H9 (cell line): Measurements from ENCODE around the gene MAP3K12. TPM values are rescaled to one million over a fixed set of nuclear protein-coding genes. Genes with fewer than 3 reads are reported as not detected.
A peak's percentile ranks its signal among the peaks of the same experiment; 100 is the strongest.

Experiments
- DNase-seq: peaks from one replicate; pipeline ENCODE4 v3.0.0-alpha.2; 2017
- H2AFZ ChIP-seq: one replicate; pipeline ENCODE4 v1.6.1; 2013; ENCODE audit warnings: mild to moderate bottlenecking, low read length, control low read depth, moderate library complexity
- H2AK5ac ChIP-seq: 2 replicates; pipeline ENCODE4 v1.6.1; 2013; ENCODE audit warnings: low read length, control low read depth, mixed read lengths; ENCODE audit not compliant: insufficient read length
- H2BK120ac ChIP-seq: one replicate; pipeline ENCODE4 v1.6.1; 2013; ENCODE audit warnings: low read depth, mild to moderate bottlenecking, low read length, control low read depth, inconsistent platforms; ENCODE audit not compliant: poor library complexity, severe bottlenecking
- H2BK12ac ChIP-seq: 2 replicates; pipeline ENCODE4 v1.6.1; 2013; ENCODE audit warnings: low read length, control low read depth, mixed read lengths, low read depth; ENCODE audit not compliant: insufficient read length
- H2BK15ac ChIP-seq: 2 replicates; pipeline ENCODE4 v1.6.1; 2013; ENCODE audit warnings: low read depth, low read length, control low read depth
- H2BK20ac ChIP-seq: one replicate; pipeline ENCODE4 v1.6.1; 2013; ENCODE audit warnings: low read depth, mild to moderate bottlenecking, low read length, control low read depth, inconsistent platforms; ENCODE audit not compliant: poor library complexity, severe bottlenecking
- H2BK5ac ChIP-seq: 2 replicates; pipeline ENCODE4 v1.6.1; 2013; ENCODE audit warnings: low read length, control low read depth, mixed read lengths; ENCODE audit not compliant: insufficient read length
- H3K14ac ChIP-seq: 2 replicates; pipeline ENCODE4 v1.6.1; 2013; ENCODE audit warnings: low read length, control low read depth; ENCODE audit not compliant: insufficient read depth
- H3K18ac ChIP-seq: 2 replicates; pipeline ENCODE4 v1.6.1; 2013; ENCODE audit warnings: low read depth, mild to moderate bottlenecking, mixed read lengths, low read length, control low read depth; ENCODE audit not compliant: insufficient read length
- H3K23ac ChIP-seq: 2 replicates; pipeline ENCODE4 v1.6.1; 2013; ENCODE audit warnings: low read length, control low read depth, mixed read lengths, low read depth; ENCODE audit not compliant: insufficient read length
- H3K23me2 ChIP-seq: 2 replicates; pipeline ENCODE4 v1.6.1; 2013; ENCODE audit warnings: low read depth, mild to moderate bottlenecking, mixed read lengths, low read length, control low read depth; ENCODE audit not compliant: insufficient read length, poor library complexity, severe bottlenecking
- H3K27ac ChIP-seq: 2 replicates; pipeline ENCODE4 v1.5.1; 2013; ENCODE audit warnings: low read length, control low read depth, mixed read lengths, low read depth; ENCODE audit not compliant: insufficient read length
- H3K27me3 ChIP-seq: 2 replicates; pipeline ENCODE4 v1.6.1; 2013; ENCODE audit warnings: low read length, control low read depth, inconsistent platforms; ENCODE audit not compliant: insufficient read depth
- H3K4ac ChIP-seq: 2 replicates; pipeline ENCODE4 v1.6.1; 2013; ENCODE audit warnings: low read depth, mild to moderate bottlenecking, control low read depth, inconsistent platforms, low read length, moderate library complexity
- H3K4me1 ChIP-seq: 2 replicates; pipeline ENCODE4 v1.6.1; 2013; ENCODE audit warnings: low read length, control low read depth, inconsistent platforms; ENCODE audit not compliant: insufficient read depth
- H3K4me2 ChIP-seq: 2 replicates; pipeline ENCODE4 v1.6.1; 2013; ENCODE audit warnings: low read length, control low read depth, mixed read lengths; ENCODE audit not compliant: insufficient read length, insufficient read depth
- H3K56ac ChIP-seq: 2 replicates; pipeline ENCODE4 v1.6.1; 2013; ENCODE audit warnings: low read depth, mild to moderate bottlenecking, mixed read lengths, low read length, control low read depth; ENCODE audit not compliant: insufficient read length
- H3K79me1 ChIP-seq: 2 replicates; pipeline ENCODE4 v1.6.1; 2013; ENCODE audit warnings: low read depth, mild to moderate bottlenecking, moderate library complexity, low read length, control low read depth, inconsistent platforms; ENCODE audit not compliant: insufficient read depth, poor library complexity, severe bottlenecking
- H3K79me2 ChIP-seq: 2 replicates; pipeline ENCODE4 v1.6.1; 2013; ENCODE audit warnings: low read length, control low read depth, inconsistent platforms; ENCODE audit not compliant: insufficient read depth
- H3K9ac ChIP-seq: 2 replicates; pipeline ENCODE4 v1.6.1; 2013; ENCODE audit warnings: low read length, control low read depth, mixed read lengths; ENCODE audit not compliant: insufficient read length; ENCODE audit errors: extremely low read depth
- H3K9me3 ChIP-seq: one replicate; pipeline ENCODE4 v1.6.1; 2013; ENCODE audit warnings: low read depth, low read length, inconsistent platforms; ENCODE audit not compliant: control insufficient read depth
- H3T11ph ChIP-seq: one replicate; pipeline ENCODE4 v1.6.1; 2013; ENCODE audit warnings: mild to moderate bottlenecking, low read length, control low read depth, inconsistent platforms
- H4K20me1 ChIP-seq: one replicate; pipeline ENCODE4 v1.6.1; 2013; ENCODE audit not compliant: control insufficient read depth, insufficient read length, insufficient read depth
- H4K5ac ChIP-seq: 2 replicates; pipeline ENCODE4 v1.6.1; 2013; ENCODE audit warnings: low read depth, mild to moderate bottlenecking, mixed read lengths, low read length, control low read depth; ENCODE audit not compliant: insufficient read length
- H4K8ac ChIP-seq: replicated peaks from 2 replicates; pipeline ENCODE4 v1.6.1; 2013; ENCODE audit warnings: low read length, control low read depth, mixed read lengths, low read depth; ENCODE audit not compliant: insufficient read length
- H4K91ac ChIP-seq: 2 replicates; pipeline ENCODE4 v1.6.1; 2013; ENCODE audit warnings: low read depth, mild to moderate bottlenecking, moderate library complexity, mixed read lengths, low read length, control low read depth; ENCODE audit not compliant: insufficient read length
- H3K27ac Mint-ChIP-seq, 3 experiments: 2 replicates in 2 of 3; 3 replicates in 1 of 3; pipeline ENCODE4 v1.8.0; 2020 to 2021; ENCODE audit warnings: mixed read lengths in 3 of 3, mild to moderate bottlenecking in 1 of 3, moderate library complexity in 1 of 3
- H3K27me3 Mint-ChIP-seq: 2 replicates; pipeline ENCODE4 v1.8.0; 2021; ENCODE audit warnings: low read depth, mild to moderate bottlenecking, moderate library complexity, mixed read lengths
- H3K36me3 Mint-ChIP-seq, 3 experiments: 2 replicates in 2 of 3; 3 replicates in 1 of 3; pipeline ENCODE4 v1.8.0; 2020 to 2021; ENCODE audit warnings: low read depth in 3 of 3, mixed read lengths in 3 of 3; ENCODE audit not compliant: insufficient read depth in 1 of 3
- H3K4me1 Mint-ChIP-seq, 2 experiments: 2 replicates each; pipeline ENCODE4 v1.8.0; 2020; ENCODE audit warnings: mixed read lengths in 2 of 2
- H3K4me3 Mint-ChIP-seq, 2 experiments: 2 replicates in 1 of 2; 3 replicates in 1 of 2; pipeline ENCODE4 v1.8.0; 2020 to 2021; ENCODE audit warnings: mild to moderate bottlenecking in 2 of 2, mixed read lengths in 2 of 2, moderate library complexity in 1 of 2
- H3K9me3 Mint-ChIP-seq, 2 experiments: 2 replicates in 1 of 2; 3 replicates in 1 of 2; pipeline ENCODE4 v1.8.0; 2020; ENCODE audit warnings: mild to moderate bottlenecking in 2 of 2, mixed read lengths in 2 of 2, moderate library complexity in 1 of 2
- WGBS: extraction: QIAGEN DNeasy Blood & Tissue Kit; methylation state at CpG from one replicate; pipeline ENCODE4 v1.1.7; 2013; ENCODE audit warnings: missing lambda C conversion rate, low lambda C conversion rate, mixed read lengths; ENCODE audit not compliant: insufficient read length; ENCODE audit errors: extremely low coverage; 5-methylcytosine and 5-hydroxymethylcytosine counted together
- total RNA-seq: library from RNA; stranded (reverse); gene quantifications from 2 replicates; pipeline ENCODE4 v1.2.1, GENCODE V29; 2021
- TF ChIP-seq, protein P1 (sequence below): fragments of 200-600 bp; sonication (generic); conservative IDR thresholded peaks from 3 replicates; pipeline ENCODE4 v1.8.0; 2021; ENCODE audit warnings: antibody characterized with exemption, mild to moderate bottlenecking

MAP3K12 gene
- total RNA-seq, 1 experiment from 2014 or later = 22.3 TPM

GRCh38 chr12:53506450-53506785, 7.2 kb upstream of the MAP3K12 start:
- Histone ChIP-seq H3K9me3 (no peaks in the 10 kb centered on the region), H2BK120ac (no peak overlapping the region), H4K8ac (no peak overlapping the region), H4K91ac (no peak overlapping the region), H3K56ac (no peak overlapping the region), H3K23ac (no peak overlapping the region), H3K27me3 (no peaks in the 10 kb centered on the region), H3K27ac (no peak overlapping the region), H2AK5ac (no peak overlapping the region), H3K79me1 (peaks cover 5% of the 10 kb centered on the region), H2BK12ac (no peak overlapping the region), H2BK15ac (no peak overlapping the region), H2AFZ (no peak overlapping the region), H4K20me1 (no peaks in the 10 kb centered on the region), H3K14ac (no peak overlapping the region), H2BK20ac (no peak overlapping the region), H3K4me1 (no peaks in the 10 kb centered on the region), H3K79me2 (no peaks in the 10 kb centered on the region; the same call in 1 of the 2 replicates), H4K5ac (no peak overlapping the region), H2BK5ac (no peak overlapping the region), H3K18ac (no peak overlapping the region), H3K23me2 (peaks cover 4% of the 10 kb centered on the region), H3K9ac (no peak overlapping the region), H3T11ph (no peak overlapping the region), H3K4me2 (no peak overlapping the region), H3K4ac (no peak overlapping the region)
- TF ChIP-seq, protein P1, sequence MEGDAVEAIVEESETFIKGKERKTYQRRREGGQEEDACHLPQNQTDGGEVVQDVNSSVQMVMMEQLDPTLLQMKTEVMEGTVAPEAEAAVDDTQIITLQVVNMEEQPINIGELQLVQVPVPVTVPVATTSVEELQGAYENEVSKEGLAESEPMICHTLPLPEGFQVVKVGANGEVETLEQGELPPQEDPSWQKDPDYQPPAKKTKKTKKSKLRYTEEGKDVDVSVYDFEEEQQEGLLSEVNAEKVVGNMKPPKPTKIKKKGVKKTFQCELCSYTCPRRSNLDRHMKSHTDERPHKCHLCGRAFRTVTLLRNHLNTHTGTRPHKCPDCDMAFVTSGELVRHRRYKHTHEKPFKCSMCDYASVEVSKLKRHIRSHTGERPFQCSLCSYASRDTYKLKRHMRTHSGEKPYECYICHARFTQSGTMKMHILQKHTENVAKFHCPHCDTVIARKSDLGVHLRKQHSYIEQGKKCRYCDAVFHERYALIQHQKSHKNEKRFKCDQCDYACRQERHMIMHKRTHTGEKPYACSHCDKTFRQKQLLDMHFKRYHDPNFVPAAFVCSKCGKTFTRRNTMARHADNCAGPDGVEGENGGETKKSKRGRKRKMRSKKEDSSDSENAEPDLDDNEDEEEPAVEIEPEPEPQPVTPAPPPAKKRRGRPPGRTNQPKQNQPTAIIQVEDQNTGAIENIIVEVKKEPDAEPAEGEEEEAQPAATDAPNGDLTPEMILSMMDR = no peak
- no peak overlapping the region for H3K4me3 Mint-ChIP-seq
- peak overlapping the region in 1 of 3 experiments; percentile 82; a peak in 1 of 7 replicates for H3K27ac Mint-ChIP-seq
- no peaks in the 10 kb centered on the region for H3K27me3 Mint-ChIP-seq
- H3K4me1 Mint-ChIP-seq = peaks cover 10 to 18% of the 10 kb centered on the region in 2 experiments
- no peaks in the 10 kb centered on the region for H3K9me3 Mint-ChIP-seq
- no CpG with 5 or more reads among the region's 2 CpGs for WGBS
- DNase-seq = no peak
- H3K36me3 Mint-ChIP-seq = peaks cover 19 to 36% (median 29%) of the 10 kb centered on the region in 3 experiments
